GM19467 (cell line): ENCODE measurements around the gene R3HDM2.
"Not testable (repeated sequence)": the region's sequence is repeated elsewhere in the genome, so short reads cannot be mapped to it uniquely, and the experiment has no call there.

Experiments
- ATAC-seq: cut with Tn5 transposase; IDR thresholded peaks from one replicate; pipeline ENCODE4 v1.9.1; 2021; ENCODE audit warnings: mild to moderate bottlenecking, moderate library complexity; ENCODE audit not compliant: unreplicated experiment

The R3HDM2 gene

DNA sequence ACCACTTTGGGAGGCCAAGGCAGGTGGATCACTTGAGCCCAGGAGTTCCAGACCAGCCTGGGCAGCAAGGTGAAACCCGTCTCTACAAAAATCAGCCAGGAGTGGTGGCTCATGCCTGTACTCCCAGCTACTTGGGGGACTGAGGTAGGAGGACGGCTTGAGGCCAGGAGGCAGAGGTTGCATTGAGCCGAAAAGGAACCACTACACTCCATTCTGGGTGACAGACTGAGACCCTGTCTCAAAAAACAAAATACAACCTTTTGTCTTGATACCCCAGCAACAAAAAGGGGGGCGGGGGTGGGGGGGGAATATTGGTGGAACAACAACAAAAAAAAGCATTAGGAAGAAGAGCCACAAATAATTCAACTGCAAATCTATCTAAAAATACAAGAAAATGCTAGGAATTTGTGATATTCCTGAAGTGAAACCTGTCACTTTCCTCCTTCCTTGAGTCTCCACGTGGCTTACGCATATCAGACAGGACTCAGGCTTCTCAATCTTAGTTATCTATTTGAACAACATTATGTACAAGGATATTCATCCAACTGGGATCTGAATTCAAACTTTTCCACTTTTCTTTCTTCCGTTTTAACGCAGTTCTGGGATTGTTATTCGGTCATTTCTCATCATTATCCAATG, 1.3 kb downstream of the R3HDM2 start:
- ATAC-seq: no peak

DNA sequence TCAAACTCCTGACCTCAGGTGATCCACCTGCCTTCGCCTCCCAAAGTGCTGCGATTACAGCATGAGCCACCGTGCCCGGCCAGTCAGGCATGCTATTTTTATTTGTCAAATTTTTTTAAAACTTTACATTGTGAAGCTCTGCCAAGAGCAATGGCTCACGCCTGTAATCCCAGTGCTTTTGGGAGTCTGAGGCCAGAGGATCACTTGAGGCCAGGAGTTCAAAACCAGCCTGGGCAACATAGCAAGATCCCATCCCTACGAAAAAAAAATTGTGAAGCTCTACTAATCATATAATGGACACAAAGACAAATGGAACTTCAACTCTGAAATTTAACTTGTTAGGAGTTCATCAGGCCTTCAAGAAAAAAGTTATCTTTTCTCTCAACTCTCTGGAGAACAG, 1.9 kb downstream of the R3HDM2 start:
- no peak for ATAC-seq

GRCh38 chr12:57426948-57427347, 3.9 kb downstream of the R3HDM2 start:
- not testable (repeated sequence) for ATAC-seq

DNA sequence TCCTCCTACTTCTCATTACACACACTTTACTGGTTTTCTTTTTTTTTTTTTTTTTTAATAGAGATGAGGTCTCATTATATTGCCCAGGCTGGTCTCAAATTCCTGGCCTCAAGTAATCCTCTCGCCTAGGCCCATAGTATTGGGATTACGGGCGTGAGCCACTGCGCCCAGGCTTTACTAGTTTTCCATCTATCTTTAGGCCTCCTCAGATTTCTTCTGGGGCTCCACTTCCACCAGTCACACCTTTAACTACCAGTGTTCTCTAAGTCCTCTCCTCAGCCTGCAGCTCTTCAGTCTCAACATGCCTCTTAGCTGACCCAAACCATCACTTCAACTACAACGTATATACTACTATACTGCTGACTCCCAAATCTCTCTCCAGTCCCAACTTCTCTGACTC, 10.4 kb downstream of the R3HDM2 start:
- ATAC-seq: no peak

- ATAC-seq: no peak
Measured at GRCh38 chr12:57419495-57419894, 11.3 kb downstream of the R3HDM2 start.

DNA sequence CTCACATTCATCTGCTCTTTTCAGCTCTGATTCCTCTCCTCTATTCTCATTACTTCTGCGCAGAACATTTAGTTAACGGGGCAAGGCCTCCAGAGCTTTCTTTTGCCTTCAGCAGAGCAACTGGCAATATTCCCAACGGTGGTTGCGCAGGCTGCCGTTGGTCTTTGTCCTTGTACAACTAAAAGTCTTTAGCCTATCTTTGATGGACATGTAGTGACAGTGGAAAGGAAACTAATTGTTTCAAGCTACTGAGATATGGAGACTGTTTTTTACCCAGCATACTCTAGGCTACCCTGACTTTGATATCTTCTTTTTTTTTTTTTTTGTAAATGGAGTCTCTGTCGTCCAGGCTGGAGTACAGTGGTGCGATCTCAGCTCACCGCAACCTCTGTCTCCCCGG, 12.6 kb downstream of the R3HDM2 start:
- no peak for ATAC-seq

DNA sequence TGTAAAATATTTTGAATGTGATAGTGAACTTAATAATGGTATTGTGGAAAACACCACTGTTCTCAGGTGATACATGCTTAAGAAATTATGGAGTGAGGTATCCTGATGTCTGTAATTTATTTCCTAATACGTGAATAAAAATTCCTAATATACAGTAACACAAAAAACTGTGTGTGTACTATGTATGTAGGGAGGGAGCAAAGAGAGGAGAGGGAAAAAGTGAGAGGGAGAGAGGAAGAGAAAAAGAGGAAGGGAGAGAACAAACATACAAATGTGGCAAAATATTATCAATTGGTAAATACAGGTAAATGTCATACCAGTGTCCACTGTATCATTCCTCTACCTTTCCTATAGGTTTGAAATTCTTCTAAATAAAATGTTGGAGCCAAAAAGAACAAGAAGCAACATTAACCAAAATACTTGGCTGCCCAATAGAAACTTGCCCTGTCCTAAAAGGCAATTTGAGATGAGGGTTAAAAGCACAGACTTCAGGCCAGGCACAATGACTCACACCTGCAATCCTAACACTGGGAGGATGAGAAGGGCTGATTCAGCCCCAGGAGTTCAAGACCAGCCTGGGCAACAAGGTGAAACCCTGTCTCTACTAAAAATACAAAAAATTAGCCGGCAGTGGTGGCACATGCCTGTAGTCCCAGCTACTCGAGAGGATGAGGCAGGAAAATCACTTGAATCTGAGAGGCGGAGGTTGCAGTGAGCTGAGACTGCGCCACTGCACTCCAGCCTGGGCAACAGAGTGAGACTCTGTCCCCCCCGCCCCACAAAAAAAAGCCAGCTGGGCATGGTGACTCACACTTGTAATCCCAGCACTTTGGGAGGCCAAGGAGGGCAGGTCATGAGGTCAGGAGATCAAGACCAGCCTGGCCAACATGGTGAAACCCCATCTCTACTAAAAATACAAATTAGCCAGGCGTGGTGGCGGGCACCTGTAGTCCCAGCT, 14.5 kb downstream of the R3HDM2 start:
- ATAC-seq: no peak

- ATAC-seq: no peak
Measured at GRCh38 chr12:57415088-57415487, 15.8 kb downstream of the R3HDM2 start.

- ATAC-seq: not testable (repeated sequence)
Measured at GRCh38 chr12:57414160-57414559, 16.7 kb downstream of the R3HDM2 start.

GRCh38 chr12:57410534-57410933, 20.3 kb downstream of the R3HDM2 start:
- ATAC-seq: no peak

- no peak for ATAC-seq
Measured at GRCh38 chr12:57404966-57405640, 25.7 kb downstream of the R3HDM2 start.

- not testable (repeated sequence) for ATAC-seq
Measured at GRCh38 chr12:57402156-57402555, 28.7 kb downstream of the R3HDM2 start.

DNA sequence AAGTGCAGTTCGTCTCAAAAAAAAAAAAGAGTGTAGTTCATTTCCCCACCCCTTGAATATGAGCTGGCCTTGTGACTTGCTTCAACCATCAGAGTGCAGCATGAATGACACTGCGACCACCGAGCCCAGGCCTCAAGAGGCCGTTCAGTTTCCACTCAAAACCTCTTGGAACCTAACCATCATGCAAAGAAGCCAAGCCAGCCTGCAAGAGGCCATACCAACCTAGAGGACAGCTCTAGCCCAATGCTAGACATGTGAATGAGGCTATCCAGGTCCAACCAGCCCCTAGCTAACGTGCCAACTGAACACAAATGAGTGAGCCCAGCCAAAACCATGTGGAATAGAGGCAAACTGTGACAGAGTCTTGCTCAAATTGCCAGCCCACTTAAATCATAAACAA, 29.7 kb downstream of the R3HDM2 start:
- ATAC-seq: no peak

DNA sequence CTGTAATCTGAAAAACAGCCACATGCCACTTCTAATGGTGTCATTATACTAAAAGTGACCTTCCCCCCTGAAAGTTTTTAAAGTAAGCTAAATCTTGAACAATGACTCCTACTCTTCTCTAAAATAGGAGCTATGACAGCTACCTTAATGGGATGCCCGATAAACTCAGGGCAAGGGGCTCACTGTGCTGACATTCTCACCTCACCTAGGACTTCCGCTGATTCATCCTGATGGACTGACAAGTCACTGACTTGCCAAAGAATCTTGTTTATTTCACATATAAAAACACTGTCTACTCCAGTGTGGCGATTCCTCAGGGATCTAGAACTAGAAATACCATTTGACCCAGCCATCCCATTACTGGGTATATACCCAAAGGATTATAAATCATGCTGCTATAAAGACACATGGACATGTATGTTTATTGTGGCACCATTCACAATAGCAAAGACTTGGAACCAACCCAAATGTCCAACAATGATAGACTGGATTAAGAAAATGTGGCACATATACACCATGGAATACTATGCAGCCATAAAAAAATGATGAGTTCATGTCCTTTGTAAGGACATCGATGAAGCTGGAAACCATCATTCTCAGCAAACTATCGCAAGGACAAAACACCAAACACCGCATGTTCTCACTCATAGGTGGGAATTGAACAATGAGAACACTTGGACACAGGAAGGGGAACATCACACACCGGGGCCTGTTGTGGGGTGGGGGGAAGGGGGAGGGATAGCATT, 31.0 kb downstream of the R3HDM2 start:
- not testable (repeated sequence) for ATAC-seq

DNA sequence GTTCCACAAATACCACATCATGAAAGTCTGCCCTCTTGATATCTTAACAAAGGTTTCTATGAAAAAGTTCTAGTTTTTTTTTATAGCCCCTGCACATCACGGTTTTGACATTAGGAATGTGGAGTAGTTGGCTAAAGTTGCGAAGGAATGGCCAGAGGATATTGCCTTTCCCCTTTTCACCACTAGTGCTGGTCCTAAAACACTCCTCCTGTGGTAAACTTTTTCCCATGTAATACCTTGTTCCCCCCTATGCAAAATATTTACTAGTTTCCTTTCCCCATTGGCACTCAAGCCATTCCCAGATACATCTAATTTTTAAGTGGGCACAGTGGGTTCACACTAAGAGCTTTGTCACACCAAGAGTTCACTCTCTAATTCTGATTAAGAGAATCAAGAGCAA, 33.4 kb downstream of the R3HDM2 start:
- ATAC-seq: no peak

GRCh38 chr12:57395121-57395520, 35.7 kb downstream of the R3HDM2 start:
- no peak for ATAC-seq

DNA sequence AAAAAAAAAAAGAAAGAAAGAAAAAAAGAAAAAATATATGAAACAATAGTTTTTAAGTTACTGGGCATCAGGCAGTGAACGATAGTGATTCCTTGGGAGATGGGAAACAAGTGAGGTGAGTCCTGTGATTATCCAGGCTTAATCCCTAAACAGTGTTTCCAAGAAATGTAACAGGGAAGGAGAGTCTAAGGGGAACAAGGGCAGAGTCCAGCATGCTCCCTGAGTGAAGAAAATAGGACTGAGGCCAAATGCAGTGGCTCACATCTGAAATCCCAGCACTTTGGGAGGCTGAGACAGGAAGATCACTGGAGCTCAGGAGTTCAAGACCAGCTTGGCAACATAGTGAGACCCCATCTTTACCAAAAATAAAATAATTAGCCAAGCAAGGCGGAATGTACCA, 40.7 kb downstream of the R3HDM2 start:
- ATAC-seq: no peak

DNA sequence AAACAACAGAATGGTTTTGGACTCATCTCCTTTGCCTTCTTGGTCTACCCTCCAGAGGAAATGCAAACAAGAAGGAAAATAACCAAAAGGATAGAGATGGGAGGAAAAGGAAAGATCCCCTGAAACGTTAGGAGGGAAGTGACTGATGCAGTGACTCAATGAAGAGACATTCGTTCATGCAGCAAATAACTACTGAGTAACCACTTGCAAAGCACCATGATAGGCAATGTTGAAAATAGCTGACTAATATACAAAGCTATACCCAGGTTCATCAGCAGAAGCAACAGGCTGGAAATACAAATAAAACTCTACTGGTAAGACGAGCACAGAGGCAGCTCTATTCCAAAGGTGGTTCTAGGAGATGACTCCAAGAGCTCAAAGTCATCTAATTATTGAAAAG, 41.8 kb downstream of the R3HDM2 start:
- no peak for ATAC-seq

DNA sequence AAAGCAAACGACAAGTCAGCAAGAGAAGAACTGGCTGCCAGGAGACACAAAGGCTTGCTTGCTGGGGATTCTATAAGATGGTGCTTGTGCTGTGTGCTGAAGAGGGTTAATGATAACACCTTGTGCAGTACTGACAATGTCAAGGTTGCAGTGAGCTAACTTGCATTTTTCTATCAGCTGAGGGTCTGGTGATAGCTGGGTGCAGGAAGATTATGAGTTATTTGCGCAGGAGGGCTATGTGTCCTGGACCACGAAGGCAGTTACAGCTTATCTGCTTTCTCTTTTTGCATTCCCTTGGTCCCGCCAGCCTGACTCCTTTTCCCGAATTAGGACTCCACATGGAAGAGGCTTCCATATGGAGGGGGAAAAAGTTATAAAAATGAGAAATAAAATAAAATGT, 42.4 kb downstream of the R3HDM2 start:
- ATAC-seq: no peak

- no peak for ATAC-seq
Measured at GRCh38 chr12:57386187-57386720, 44.6 kb downstream of the R3HDM2 start.

- no peak for ATAC-seq
Measured at GRCh38 chr12:57385586-57385985, 45.3 kb downstream of the R3HDM2 start.
